BLaER1 treated with 17β-estradiol and CSF1 and Interleukin-3, amounts not matched to agents 10 nM and 100 nM (cell line): ENCODE measurements around the gene DENND4A.

Source experiments
- H3K27ac ChIP-seq, 11 experiments: shearing (Covaris generic); formaldehyde crosslinking; 2 replicates each; pipeline ENCODE4 v1.8.1; 2022
- H3K27me3 ChIP-seq, 11 experiments: shearing (Covaris generic); formaldehyde crosslinking; 2 replicates each; pipeline ENCODE4 v1.8.1; 2022
- H3K36me3 ChIP-seq, 11 experiments: shearing (Covaris generic); formaldehyde crosslinking; 2 replicates each; pipeline ENCODE4 v1.8.1; 2022
- H3K4me1 ChIP-seq, 10 experiments: shearing (Covaris generic); formaldehyde crosslinking; 2 replicates each; pipeline ENCODE4 v1.8.1; 2022
- H3K4me2 ChIP-seq, 11 experiments: shearing (Covaris generic); formaldehyde crosslinking; 2 replicates each; pipeline ENCODE4 v1.8.1; 2022
- H3K4me3 ChIP-seq, 10 experiments: shearing (Covaris generic); formaldehyde crosslinking; 2 replicates each; pipeline ENCODE4 v1.8.1; 2022
- H3K9ac ChIP-seq, 11 experiments: shearing (Covaris generic); formaldehyde crosslinking; 2 replicates each; pipeline ENCODE4 v1.8.1; 2022
- H3K9me3 ChIP-seq, 11 experiments: shearing (Covaris generic); formaldehyde crosslinking; replicated peaks in 1 of 11; 2 replicates each; pipeline ENCODE4 v1.8.1; 2022
- H4K20me1 ChIP-seq, 11 experiments: shearing (Covaris generic); formaldehyde crosslinking; 2 replicates each; pipeline ENCODE4 v1.8.1; 2022
- Cebpa-rat ChIP-seq, 11 experiments: shearing (Covaris generic); IDR thresholded peaks; 2 replicates each; pipeline ENCODE4 v1.8.1; 2022

Gene DENND4A

GRCh38 chr15:65611888-65612615 is 180.0 kb downstream of the DENND4A start:
- peak overlapping the region; percentile 74 to 96 (median 87) for H3K4me2 ChIP-seq
- H3K4me3 ChIP-seq = peak overlapping the region; percentile 75 to 95 (median 88)
- H3K9me3 ChIP-seq = no peaks in the 10 kb centered on the region
- no peaks in the 10 kb centered on the region; a peak in 1 of 22 replicates for H4K20me1 ChIP-seq
- TF ChIP-seq Cebpa-rat (IDR thresholded peaks at IDR 0.05) = no peak
- peak overlapping the region; percentile 91 to 98 (median 96) for H3K27ac ChIP-seq
- no peaks in the 10 kb centered on the region for H3K27me3 ChIP-seq
- peaks cover 0 to 11% (median 5%) of the 10 kb centered on the region in 11 experiments; a peak in 16 of 22 replicates for H3K36me3 ChIP-seq
- H3K9ac ChIP-seq = peak overlapping the region; percentile 93 to 99 (median 97)
- H3K4me1 ChIP-seq = peaks cover 31 to 44% (median 40%) of the 10 kb centered on the region in 10 experiments

GRCh38 chr15:65610871-65611718 is 181.0 kb downstream of the DENND4A start, which contains the start of gene INTS14:
Gene INTS14, minus strand, starts transcription at chr15:65611131. Its CDS starts 3,751 bp downstream, at chr15:65607380.
- H3K9me3 ChIP-seq = no peaks in the 10 kb centered on the region
- H3K36me3 ChIP-seq = peaks cover 0 to 21% (median 14%) of the 10 kb centered on the region in 11 experiments; a peak in 16 of 22 replicates
- H3K4me3 ChIP-seq = peak within 1 kb of the TSS; percentile 75 to 95 (median 88)
- peak within 1 kb of the TSS; percentile 93 to 99 (median 97) for H3K9ac ChIP-seq
- peak within 1 kb of the TSS; percentile 91 to 98 (median 96) for H3K27ac ChIP-seq
- H3K27me3 ChIP-seq = no peaks in the 10 kb centered on the region
- TF ChIP-seq Cebpa-rat (IDR thresholded peaks at IDR 0.05) = no peak
- peaks cover 31 to 44% (median 40%) of the 10 kb centered on the region in 10 experiments for H3K4me1 ChIP-seq
- peaks cover 0 to 6% (median 0%) of the 10 kb centered on the region in 11 experiments; a peak in 1 of 22 replicates for H4K20me1 ChIP-seq
- peak within 1 kb of the TSS; percentile 74 to 96 (median 89) for H3K4me2 ChIP-seq
